HL-60 (cell line): ENCODE results near the gene GPC3.

Experiments used
- DNase-seq, 2 experiments: peaks; one replicate each; pipeline ENCODE4 v3.0.0-alpha.2; 2010 to 2020; ENCODE audit warnings: low read depth in 1 of 2, low spot score in 1 of 2
- H3K27ac ChIP-seq: fragments of 250-450 bp; sonication (Bioruptor Pico); replicated peaks from 2 replicates; pipeline ENCODE4 v1.5.1; 2020; ENCODE audit warnings: mild to moderate bottlenecking, moderate library complexity
- H3K27me3 ChIP-seq: fragments of 250-450 bp; sonication (Bioruptor Pico); 2 replicates; pipeline ENCODE4 v1.5.1; 2021; ENCODE audit warnings: mild to moderate bottlenecking, moderate library complexity; ENCODE audit not compliant: insufficient read depth, poor library complexity, severe bottlenecking
- H3K4me3 ChIP-seq: replicated peaks from 2 replicates; pipeline ENCODE4 v1.5.1; 2011; ENCODE audit warnings: mild to moderate bottlenecking, control low read depth, low read length; ENCODE audit not compliant: insufficient read depth
- GABPA ChIP-seq: IDR thresholded peaks from 2 replicates; pipeline ENCODE4 v1.6.1; 2012; ENCODE audit warnings: low read depth
- POLR2AphosphoS5 ChIP-seq: IDR thresholded peaks from 2 replicates; pipeline ENCODE4 v1.6.1; 2012; ENCODE audit warnings: low read depth
- SPI1 ChIP-seq: IDR thresholded peaks from 2 replicates; pipeline ENCODE4 v1.6.1; 2012; ENCODE audit warnings: low read depth, mild to moderate bottlenecking, borderline replicate concordance
- TF ChIP-seq, protein P1 (sequence below): IDR thresholded peaks from one replicate; pipeline ENCODE4 v1.5.1; 2011; ENCODE audit warnings: low read length, control low read depth, inconsistent platforms; ENCODE audit not compliant: insufficient read depth
- TF ChIP-seq, protein P2 (sequence below): IDR thresholded peaks from 2 replicates; pipeline ENCODE4 v1.6.1; 2012; ENCODE audit warnings: low read depth; ENCODE audit not compliant: insufficient replicate concordance

Gene GPC3

DNA sequence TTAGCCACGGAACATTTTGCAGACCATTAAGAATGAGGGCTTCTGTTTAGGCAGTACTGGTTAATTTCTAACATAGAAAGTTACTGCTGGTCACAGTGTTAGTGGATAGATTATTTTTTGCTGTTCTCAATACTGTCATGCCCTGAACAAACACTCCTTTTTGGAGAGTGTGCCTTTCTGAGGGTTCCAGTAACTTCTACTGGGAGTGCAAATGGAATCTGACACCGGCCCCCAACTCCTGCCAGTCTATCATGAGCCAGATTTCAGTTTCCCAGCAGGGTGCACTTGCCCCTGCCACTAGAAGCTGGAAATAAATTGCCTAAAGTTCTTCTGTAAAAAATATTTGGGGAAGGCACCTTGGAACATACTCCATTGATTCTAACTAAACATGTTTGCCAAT, 345.7 kb downstream of the GPC3 start:
- DNase-seq, result no peak
- Histone ChIP-seq H3K4me3 (no peak overlapping the region), H3K27ac (no peak overlapping the region), H3K27me3 (no peaks in the 10 kb centered on the region)
- TF ChIP-seq GABPA, result no peak
- TF ChIP-seq, protein P1, sequence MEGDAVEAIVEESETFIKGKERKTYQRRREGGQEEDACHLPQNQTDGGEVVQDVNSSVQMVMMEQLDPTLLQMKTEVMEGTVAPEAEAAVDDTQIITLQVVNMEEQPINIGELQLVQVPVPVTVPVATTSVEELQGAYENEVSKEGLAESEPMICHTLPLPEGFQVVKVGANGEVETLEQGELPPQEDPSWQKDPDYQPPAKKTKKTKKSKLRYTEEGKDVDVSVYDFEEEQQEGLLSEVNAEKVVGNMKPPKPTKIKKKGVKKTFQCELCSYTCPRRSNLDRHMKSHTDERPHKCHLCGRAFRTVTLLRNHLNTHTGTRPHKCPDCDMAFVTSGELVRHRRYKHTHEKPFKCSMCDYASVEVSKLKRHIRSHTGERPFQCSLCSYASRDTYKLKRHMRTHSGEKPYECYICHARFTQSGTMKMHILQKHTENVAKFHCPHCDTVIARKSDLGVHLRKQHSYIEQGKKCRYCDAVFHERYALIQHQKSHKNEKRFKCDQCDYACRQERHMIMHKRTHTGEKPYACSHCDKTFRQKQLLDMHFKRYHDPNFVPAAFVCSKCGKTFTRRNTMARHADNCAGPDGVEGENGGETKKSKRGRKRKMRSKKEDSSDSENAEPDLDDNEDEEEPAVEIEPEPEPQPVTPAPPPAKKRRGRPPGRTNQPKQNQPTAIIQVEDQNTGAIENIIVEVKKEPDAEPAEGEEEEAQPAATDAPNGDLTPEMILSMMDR, result no peak

DNA sequence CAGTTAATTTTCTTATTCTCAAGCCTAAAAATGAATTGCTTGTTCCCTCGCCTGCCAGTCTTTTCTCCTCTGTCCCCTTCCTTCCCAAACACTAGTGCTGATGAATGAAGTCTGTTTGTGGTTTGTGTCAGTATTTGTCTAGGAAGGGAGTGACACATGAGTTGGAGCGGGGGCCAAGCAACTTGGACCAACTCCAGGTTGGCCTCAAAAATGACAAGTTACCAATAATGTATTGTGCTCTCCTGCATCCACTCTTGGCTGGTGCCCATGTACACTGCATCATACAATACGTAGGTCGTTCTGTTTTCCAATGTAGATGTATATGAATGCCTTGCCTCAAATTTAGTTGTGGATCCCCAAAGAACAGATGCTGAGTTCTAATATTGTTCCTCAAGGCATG, 347.1 kb downstream of the GPC3 start:
- no peak overlapping the region for H3K27ac ChIP-seq
- no peak for TF ChIP-seq SPI1
- H3K4me3 ChIP-seq, result no peak overlapping the region
- no peaks in the 10 kb centered on the region for H3K27me3 ChIP-seq
- no peak for DNase-seq

DNA sequence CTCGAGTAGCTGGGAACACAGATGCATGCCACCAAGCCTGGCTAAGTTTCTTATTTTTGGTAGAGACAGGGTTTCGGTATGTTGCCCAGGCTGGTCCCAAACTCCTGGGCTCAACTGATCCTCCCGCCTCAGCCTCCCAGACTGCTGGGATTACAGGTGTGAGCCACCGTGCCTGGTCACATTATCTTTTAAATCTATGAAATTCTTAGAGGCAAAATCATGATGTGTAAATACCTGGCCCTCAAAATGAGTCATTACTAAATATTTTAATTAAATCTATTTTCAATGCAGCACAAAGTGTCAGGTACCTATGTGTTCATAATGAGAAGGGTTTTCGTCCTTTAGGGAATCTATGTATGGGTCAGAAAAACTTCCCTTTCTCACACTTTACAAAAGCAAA, 347.6 kb downstream of the GPC3 start:
- Histone ChIP-seq H3K4me3 (no peak overlapping the region), H3K27ac (no peak overlapping the region), H3K27me3 (no peaks in the 10 kb centered on the region)
- TF ChIP-seq SPI1 (no peak), GABPA (no peak), POLR2AphosphoS5 (no peak)
- TF ChIP-seq, protein P2, sequence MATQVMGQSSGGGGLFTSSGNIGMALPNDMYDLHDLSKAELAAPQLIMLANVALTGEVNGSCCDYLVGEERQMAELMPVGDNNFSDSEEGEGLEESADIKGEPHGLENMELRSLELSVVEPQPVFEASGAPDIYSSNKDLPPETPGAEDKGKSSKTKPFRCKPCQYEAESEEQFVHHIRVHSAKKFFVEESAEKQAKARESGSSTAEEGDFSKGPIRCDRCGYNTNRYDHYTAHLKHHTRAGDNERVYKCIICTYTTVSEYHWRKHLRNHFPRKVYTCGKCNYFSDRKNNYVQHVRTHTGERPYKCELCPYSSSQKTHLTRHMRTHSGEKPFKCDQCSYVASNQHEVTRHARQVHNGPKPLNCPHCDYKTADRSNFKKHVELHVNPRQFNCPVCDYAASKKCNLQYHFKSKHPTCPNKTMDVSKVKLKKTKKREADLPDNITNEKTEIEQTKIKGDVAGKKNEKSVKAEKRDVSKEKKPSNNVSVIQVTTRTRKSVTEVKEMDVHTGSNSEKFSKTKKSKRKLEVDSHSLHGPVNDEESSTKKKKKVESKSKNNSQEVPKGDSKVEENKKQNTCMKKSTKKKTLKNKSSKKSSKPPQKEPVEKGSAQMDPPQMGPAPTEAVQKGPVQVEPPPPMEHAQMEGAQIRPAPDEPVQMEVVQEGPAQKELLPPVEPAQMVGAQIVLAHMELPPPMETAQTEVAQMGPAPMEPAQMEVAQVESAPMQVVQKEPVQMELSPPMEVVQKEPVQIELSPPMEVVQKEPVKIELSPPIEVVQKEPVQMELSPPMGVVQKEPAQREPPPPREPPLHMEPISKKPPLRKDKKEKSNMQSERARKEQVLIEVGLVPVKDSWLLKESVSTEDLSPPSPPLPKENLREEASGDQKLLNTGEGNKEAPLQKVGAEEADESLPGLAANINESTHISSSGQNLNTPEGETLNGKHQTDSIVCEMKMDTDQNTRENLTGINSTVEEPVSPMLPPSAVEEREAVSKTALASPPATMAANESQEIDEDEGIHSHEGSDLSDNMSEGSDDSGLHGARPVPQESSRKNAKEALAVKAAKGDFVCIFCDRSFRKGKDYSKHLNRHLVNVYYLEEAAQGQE, result no peak
- TF ChIP-seq, protein P1, result no peak
- DNase-seq, result no peak

DNA sequence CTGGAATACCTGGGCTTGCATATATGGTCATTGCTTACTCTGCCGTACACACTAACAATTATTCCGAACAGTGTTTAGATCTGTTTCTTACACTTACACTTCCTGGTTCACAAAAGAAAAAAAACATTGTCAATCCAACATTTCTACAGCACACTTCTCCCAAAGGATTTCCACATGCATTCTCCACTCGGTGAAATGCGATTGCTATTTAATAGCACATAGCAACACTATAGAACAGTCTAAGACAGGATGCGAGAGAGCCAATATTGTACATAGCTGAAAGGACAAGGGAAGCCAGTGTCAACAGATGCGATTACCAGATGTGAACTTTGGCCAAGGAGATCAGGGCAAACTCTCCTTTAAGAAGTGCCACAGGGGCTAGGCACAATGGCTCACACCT, 349.4 kb downstream of the GPC3 start:
- H3K27me3 ChIP-seq, result no peaks in the 10 kb centered on the region
- H3K27ac ChIP-seq, result no peak overlapping the region
- TF ChIP-seq SPI1 (no peak), POLR2AphosphoS5 (no peak), GABPA (no peak)
- TF ChIP-seq, protein P2, result no peak
- TF ChIP-seq, protein P1, result no peak
- H3K4me3 ChIP-seq, result no peak overlapping the region
- DNase-seq, result no peak
